Ovary (tissue), 3 donors: Measurements from ENCODE around the gene NUCB2.

ENCODE experiments used
- CTCF ChIP-seq, 3 donors: fragments of 450-650 bp in 2 of 3; fragments of 200-600 bp in 1 of 3; IDR thresholded peaks; one replicate each; pipeline versions ENCODE4 v1.5.1 to v1.8.0; 2016 to 2022; ENCODE audit warnings: antibody characterized with exemption in 3 of 3, mild to moderate bottlenecking in 1 of 3
- POLR2A ChIP-seq: fragments of 450-650 bp; IDR thresholded peaks from one replicate; pipeline ENCODE4 v1.6.1; 2017; ENCODE audit warnings: antibody characterized with exemption, mild to moderate bottlenecking, moderate library complexity
- donor health status: DM: no; HTN: no; CAD: no.

GRCh38 chr11:17258670-17259069, 17.9 kb upstream of the NUCB2 start:
- TF ChIP-seq POLR2A, result no peak
- TF ChIP-seq CTCF (IDR thresholded peaks at IDR 0.05), result no peak
